HG03439 (cell line): ENCODE results near the gene VCX3B.
"Not testable (repeated sequence)": the region's sequence is repeated elsewhere in the genome, so short reads cannot be mapped to it uniquely, and the experiment has no call there.

Experiments used
- ATAC-seq: cut with Tn5 transposase; IDR thresholded peaks from one replicate; pipeline ENCODE4 v1.9.1; 2021; ENCODE audit warnings: mild to moderate bottlenecking, moderate library complexity; ENCODE audit not compliant: unreplicated experiment

VCX3B gene

DNA sequence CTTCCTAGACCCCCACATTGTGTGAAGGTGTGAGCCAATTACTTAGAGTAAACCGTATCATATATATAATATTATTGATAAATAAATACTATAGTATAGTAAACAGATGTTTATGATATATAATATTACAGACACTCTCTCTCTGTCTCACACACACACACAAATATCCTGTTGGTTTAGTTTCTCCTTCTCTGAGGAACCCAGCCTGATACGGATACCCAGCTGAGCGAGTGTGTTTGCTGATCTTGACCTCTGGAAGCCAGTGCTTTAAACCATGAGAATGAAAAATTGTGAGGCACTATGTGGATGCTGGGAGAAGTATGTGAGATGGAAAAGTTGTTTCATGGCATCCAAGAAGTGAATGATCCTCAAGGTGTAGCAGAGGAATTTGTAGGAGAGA is at the start of gene VCX3B:
Gene VCX3B, plus strand, starts transcription at position 301 of the 400 bp plus-strand sequence. CDS start 621 bp downstream, outside the sequence.
- ATAC-seq: not testable (repeated sequence)

DNA sequence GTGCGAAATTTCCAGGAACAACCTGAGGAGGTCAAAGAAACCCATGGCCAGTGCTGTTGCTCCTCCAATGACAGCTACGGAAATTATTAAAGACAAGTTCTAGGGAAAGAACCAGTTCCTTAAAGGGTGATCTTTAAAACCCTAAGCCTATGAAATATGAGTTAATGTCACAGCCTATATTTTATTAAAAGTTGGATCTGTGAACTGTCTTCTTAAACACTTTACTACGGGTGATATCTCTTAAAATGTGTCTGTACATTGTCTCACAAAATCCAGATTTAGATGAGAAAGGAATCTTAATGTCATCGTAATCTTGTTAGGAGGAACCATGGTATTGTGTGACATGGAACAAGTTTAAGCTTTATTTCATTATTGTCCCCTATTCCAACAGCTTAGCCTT is 46.3 kb upstream of the VCX3B start:
- no peak for ATAC-seq

DNA sequence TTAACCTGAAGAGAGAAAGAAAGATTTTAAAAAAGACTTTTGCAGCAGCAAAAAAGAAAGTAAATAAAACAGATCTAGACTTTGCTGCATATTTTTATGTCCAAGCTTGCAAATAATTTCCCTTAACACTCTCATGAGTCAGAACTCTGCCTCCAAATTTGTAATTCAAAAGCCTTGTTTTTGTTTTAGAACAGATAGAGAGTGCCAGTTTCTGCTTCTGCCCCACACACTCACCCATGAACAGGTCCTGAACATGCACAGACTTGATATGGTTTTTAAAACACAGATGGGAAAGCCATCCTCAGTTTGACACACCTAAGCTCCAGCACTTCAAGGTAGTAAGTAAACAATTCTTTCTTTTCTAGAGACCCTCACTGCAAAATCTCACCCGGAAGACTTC is 39.7 kb upstream of the VCX3B start:
- ATAC-seq: no peak

DNA sequence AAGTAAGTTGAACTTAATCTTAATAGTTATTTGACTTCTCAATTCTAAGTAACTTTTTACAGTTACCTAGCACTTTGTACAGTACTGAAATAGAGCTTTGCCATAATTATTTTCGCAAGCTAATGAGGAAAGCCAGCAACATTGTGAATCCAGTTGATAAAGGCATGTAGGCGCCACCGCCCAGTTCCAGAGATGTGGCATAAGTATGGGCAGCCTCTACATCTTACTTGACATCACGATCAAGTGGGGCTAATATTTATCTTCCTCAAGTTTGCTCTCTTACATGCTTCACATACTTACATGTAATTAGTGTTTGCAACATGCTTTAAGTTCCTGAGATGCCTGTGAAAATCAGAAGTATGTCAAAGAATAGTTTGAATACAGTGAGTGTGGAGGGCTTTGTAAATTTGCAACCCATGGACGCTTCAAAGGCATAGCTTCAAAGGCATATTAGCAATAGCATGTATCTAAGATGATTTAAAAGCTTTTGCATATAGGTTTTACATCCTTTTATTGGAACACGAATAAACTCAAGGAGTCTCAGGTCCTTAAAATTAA is 34.9 kb upstream of the VCX3B start:
- ATAC-seq: no peak

DNA sequence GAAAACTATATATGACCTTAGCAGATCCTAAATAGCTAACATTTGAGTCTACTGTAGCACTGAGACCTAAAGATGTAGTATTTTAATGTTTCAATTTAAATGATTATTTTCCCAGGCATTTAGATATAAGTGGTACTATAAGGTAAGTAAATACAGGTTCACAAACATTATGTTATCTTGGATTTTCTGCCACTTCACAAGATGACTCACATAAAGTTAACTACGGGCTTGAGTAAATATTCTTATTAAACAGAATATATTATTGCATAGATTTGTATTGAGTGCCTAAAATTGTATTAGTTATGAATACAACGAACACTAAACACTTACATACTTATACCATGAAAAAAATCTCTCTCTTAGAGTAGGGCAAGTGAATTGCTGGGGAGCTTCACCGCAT is 34.2 kb upstream of the VCX3B start:
- ATAC-seq: no peak

DNA sequence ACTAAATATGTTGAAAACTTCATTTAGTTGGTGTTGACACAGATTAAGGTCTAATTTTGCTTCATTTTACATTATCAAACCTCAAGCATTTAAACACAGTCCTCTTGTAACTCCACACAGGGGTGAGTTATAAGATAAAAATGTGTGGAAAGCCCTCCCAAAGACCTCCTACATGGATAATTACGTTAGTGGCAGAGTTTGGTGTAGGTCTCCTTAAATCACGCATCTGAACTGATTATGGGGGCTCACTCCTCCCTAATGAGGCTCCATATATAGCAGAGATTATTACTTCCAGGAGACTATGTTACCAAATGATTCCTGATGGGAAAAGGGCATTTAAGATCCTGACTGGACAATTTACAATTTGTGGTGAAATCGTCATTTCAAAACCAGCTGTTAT is 32.2 kb upstream of the VCX3B start:
- no peak for ATAC-seq

DNA sequence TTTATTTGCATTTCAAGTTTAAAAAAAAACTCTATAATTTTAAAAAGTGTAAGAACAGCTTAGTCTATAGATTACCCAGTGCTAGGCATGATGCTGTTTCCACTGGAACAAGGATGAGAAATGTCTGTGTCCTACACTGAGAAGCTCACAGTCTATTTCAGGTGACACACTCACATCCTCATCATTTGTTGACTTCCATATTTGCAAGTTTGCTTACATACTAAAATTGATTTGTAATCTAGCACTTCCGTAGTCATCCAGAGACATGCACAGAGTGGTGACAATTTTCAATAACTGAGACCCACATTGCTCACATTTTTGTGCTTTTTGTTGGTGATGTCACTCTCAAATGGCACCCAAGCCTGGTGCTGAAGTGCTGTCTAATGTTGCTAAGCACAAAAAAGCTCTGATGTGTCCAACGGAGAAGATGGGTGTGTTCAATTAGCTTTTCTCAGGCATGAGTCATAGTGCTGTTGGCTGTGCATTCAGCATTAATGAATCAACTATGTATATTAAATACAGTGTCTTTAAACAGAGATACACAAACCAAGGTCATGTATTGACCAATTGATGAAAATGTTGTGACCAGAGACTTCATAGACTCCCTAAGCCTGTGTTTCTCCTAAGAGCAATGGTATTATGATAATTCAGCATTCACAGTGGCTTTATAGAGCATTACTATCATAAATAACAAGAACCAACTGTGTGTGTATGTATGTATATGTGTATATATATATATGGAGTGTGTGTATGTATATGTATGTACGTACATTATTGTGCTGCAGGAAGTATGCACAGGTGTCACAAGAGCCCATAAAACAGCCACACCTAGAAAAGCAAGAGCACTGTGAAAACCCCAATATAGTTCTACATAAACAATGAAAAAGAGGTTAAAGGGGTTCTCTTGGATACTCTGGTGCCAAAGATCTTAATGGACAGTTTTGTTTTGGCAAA is 31.2 kb upstream of the VCX3B start:
- no peak for ATAC-seq

DNA sequence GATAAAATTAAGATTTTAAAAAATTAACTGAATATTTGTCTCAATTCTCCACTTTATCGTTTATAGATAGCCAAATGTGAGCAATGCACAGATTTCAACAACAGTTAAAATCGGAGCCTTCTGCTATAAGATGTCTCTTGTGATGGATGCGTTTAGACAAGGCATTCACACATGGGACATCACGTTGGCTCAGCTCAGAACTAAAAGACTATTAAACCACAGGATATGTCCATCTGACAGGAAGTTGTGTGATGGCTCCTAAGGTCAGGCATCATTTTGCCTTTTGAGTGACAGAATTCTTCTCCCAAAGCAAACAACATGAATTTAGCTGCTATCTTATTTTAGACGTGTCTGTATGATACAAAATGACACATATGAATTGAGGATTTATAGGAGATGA is 17.3 kb upstream of the VCX3B start:
- no peak for ATAC-seq

DNA sequence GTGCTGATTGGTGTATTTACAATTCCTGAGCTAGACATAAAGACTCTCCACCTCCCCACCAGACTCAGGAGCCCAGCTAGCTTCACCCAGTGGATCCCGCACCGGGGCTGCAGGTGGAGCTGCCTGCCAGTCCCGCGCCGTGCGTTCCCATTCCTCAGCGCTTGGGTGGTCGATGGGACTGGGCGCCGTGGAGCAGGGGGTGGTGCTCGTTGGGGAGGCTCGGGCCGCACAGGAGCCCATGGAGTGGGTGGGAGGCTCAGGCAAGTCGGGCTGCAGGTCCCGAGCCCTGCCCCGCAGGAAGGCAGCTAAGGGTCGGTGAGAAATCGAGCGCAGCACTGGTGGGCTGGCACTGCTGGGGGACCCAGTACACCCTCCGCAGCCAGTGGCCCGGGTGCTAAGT is 12.3 kb upstream of the VCX3B start:
- ATAC-seq: not testable (repeated sequence)

DNA sequence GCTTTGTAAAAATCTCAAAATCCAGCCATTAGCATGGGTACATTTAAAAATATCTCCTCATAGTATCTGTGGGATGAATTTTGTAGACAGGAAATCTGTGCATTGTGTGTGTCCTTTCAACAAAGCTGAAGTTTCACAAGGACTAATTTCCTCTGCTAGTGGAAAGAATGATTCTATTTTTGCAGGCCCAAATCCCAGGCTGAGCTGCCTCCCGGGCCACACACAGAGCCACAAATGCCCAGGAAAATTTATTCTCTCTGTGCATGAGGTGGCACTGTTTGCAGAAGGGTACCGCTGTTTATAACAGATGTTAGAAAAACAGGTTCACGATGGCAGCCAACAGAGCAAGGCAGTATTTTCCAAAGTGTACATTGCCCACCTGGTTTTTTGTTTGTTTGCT is 11.0 kb upstream of the VCX3B start:
- no peak for ATAC-seq

DNA sequence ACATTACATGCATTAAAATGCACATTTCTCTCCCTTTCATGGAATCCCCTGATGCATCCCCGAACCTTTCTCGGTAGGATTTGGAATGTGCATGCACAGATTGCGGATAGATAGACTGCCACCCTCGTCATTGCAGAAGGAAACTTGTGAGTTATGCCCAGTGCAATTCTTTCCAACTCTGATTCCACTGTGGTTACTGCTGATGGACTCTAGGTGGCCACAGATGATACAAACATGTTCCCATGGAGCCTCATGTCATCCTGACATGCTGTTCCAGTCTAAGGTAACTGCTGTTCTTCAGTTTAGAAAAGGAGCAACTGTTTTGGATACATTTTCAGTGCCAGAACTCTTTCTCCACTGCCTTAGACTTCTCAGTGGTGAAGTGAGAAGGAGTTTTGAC is 9.1 kb upstream of the VCX3B start:
- no peak for ATAC-seq

DNA sequence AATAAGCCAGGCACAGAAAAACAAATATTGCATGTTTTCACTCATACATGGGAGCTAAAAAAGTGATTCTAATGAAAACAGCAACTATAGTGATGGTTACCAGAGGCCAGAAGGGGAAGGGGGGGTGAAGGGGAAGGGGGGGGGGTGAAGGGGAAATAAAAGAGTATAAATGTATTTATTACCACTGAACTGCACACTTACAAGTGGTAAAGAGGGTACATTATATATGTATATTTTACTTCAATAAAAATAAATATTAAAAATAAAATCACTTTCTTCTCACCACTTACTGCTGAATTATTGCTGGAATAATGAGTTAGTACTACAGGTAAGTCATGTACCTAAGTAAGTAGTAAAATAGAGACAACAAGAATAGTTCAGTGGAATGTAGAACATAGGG is 2.1 kb upstream of the VCX3B start:
- no peak for ATAC-seq

DNA sequence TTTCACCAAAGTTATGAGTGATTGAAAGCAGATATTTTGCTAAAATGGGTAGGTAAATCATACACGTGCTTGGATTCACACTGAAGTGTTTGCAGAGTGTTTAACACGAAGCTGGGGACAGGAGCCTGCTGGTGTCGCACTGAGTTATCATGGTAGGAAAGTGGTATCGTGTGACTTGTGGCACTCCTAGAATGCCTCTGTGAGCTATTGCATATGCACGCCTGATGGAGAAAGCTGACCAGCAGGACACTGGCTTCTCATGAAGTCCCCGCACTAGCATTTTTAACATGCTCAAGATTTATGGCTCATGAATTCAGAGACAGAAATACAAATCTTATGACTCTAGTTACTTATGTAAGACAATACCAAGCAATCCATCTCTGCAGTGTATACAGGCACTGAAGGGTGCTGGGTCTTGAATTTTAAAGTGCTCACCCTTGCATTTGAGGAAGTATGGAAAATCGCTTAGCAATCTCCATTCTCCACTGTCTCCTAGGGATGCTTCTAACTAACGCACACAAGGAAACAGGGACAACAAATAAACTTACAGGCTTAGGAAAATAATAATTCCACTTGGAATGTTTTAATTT is 19.8 kb downstream of the VCX3B start:
- ATAC-seq: no peak

DNA sequence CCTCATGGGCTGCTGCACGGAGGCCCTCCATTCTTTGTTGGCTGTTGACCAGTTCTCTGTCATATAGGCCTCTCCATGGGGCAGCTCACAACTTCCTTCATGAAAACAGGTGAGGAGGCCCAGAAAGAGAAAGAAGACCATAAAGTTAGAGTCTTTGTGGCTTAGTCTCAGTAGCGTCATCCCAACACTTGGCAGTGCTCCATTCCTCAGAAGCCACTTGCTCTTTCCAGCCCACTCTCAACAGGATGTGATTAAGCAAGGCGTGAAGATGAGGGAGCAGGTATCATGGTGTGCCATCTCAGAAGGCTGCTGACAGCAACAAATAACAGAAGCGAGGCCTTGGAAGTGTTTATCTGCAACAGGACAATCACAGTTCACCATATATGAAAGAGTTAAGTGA is 30.4 kb downstream of the VCX3B start:
- ATAC-seq: not testable (repeated sequence)

DNA sequence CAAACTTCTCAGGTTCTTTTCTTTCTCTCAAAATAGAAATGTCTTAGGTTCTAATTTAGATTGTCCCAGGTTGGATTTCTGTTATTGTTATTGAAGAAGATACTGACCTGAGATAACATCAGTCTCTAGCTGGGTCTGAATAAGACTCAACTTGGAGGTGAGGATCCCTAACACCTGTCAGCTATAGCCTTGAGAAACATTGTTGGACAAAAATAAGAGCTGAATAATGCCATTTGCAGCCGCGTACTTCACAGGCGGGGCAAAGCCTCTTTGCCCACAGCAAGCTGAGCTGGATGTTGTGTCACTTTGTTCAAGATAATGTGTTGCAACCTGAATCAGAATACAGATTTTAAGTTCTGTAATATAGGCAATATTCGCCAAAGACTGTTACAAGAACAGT is 35.6 kb downstream of the VCX3B start:
- ATAC-seq: no peak

DNA sequence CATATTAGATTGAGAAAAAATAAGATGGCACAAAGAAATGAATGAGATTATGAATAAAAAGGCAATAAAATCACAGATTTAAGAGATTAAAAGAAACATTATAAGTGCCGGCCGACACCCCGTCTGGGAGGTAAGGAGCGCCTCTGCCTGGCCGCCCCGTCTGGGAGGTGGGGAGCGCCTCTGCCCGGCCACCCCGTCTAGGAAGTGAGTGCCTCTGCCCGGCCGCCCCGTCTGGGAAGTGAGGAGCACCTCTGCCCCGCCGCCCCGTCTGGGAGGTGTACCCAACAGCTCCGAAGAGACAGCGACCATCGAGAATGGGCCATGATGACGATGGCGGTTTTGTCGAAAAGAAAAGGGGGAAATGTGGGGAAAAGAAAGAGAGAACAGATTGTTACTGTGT is 37.5 kb downstream of the VCX3B start:
- not testable (repeated sequence) for ATAC-seq

DNA sequence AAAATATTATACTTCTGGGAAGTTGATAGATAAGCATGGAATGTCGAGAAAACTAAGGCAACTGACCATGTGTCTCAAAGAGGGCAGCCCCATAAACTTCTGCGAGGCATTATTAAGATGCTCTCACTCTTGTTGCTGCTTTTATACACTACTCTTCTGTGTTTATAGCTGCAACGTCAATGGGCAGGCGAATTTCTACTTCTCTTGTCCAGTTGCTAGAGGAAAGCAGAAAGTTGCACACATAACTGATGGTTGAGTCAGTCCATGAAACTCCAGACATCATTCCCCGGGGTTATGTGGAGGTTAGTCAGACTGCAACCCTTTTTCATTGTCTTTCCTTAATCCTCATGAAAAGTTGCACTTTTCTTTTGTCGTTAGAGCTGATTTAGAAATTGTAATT is 39.8 kb downstream of the VCX3B start:
- no peak for ATAC-seq
